RCC 7860 (cell line): ENCODE data around the gene U2AF1L4.

ENCODE experiments used
- DNase-seq: peaks from one replicate; pipeline ENCODE4 v3.0.0-alpha.2; 2015; ENCODE audit warnings: low spot score
- FAIRE-seq: peaks from 2 replicates; lab custom pipeline; 2012; peaks lifted over from hg19 to GRCh38; lab: Jason Lieb, UNC

U2AF1L4 gene

GRCh38 chr19:35743640-35744429, 1.4 kb downstream of the U2AF1L4 start:
- FAIRE-seq (no peak), DNase-seq (no peak)

- no peak for FAIRE-seq
These were observed 3.0 kb downstream of the U2AF1L4 start, which contains the start of gene IGFLR1 for GRCh38 chr19:35742121-35742724. IGFLR1 (minus strand) TSS chr19:35742452; CDS start chr19:35741180, 1,272 bp downstream.

DNA sequence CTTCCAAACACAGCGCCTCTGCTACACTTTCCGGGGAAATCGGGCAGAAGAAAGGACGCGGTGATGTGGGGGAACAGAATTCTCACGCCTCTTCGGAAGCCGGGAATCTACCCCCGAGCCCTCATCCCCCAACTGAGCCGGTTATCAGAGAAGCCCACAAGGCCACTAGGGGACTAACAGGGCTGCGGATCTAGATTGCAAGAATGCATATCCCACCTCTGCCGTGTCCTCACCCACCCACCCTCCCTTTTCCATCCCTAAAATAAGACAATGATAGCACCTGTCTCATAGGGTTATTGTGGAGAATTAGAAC, 4.1 kb downstream of the U2AF1L4 start:
- no peak for DNase-seq

More at GRCh38 chr19:35742121-35742724, 3.0 kb downstream of the U2AF1L4 start, which contains the start of gene IGFLR1:
- no peak for DNase-seq

GRCh38 chr19:35740423-35741202, 4.6 kb downstream of the U2AF1L4 start:
- peak; percentile 81 for DNase-seq
- FAIRE-seq: peak; percentile 45

More for the DNA sequence above, 4.1 kb downstream of the U2AF1L4 start:
- FAIRE-seq: no peak

GRCh38 chr19:35740108-35740422, 5.2 kb downstream of the U2AF1L4 start:
- FAIRE-seq (no peak), DNase-seq (no peak)

- DNase-seq: no peak
- no peak for FAIRE-seq
These were observed 5.7 kb downstream of the U2AF1L4 start for GRCh38 chr19:35739275-35740107.

- no peak for DNase-seq
- FAIRE-seq: no peak
These were observed 6.4 kb downstream of the U2AF1L4 start for GRCh38 chr19:35738887-35739229.

GRCh38 chr19:35738021-35738886, 7.0 kb downstream of the U2AF1L4 start:
- no peak for DNase-seq
- FAIRE-seq: no peak

DNA sequence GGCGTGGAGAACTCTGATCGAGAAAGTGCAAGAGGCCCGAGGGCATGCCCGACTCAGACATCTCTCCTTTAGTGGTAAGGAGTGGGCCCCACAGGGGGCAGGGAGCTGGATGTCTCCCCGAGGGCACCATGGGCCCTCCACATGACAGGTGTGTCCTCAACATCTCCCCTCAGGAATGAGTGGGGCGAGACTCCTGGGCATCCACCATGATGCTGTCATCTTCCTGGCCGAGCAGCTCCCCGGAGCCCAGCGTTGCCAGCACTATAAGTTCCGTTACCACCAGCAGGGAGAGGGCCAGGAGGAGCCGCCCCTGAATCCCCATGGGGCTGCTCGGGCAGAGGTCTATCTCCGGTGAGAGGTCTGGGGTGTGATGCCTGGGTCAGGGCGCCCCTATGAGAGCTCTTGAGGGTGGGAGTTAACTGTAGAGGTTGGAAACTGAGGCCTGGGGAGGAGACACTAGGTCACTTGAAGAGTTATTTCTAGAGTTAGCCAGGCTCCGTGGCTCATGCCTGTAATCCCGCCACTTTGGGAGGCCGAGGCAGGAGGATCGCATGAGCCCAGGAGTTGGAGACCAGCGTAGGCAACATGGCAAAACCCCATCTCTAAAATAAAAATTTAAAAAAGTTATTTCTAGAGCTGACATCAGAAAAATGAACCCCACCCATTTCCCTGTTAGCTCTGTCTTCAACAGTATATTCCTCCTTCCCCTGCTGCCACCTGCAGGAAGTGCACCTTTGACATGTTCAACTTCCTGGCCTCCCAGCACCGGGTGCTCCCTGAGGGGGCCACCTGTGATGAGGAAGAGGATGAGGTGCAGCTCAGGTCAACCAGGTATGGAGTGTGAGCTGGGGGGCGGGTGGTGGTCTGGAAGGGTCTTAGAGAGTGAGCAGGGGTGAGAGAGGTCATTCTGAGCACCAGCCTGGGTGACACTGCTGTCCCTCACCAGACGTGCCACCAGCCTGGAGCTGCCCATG, 8.0 kb downstream of the U2AF1L4 start:
- FAIRE-seq (no peak), DNase-seq (no peak)

GRCh38 chr19:35734889-35735288, 10.3 kb downstream of the U2AF1L4 start:
- no peak for FAIRE-seq
- no peak for DNase-seq

GRCh38 chr19:35734273-35734672, 10.9 kb downstream of the U2AF1L4 start:
- FAIRE-seq (no peak), DNase-seq (no peak)

DNA sequence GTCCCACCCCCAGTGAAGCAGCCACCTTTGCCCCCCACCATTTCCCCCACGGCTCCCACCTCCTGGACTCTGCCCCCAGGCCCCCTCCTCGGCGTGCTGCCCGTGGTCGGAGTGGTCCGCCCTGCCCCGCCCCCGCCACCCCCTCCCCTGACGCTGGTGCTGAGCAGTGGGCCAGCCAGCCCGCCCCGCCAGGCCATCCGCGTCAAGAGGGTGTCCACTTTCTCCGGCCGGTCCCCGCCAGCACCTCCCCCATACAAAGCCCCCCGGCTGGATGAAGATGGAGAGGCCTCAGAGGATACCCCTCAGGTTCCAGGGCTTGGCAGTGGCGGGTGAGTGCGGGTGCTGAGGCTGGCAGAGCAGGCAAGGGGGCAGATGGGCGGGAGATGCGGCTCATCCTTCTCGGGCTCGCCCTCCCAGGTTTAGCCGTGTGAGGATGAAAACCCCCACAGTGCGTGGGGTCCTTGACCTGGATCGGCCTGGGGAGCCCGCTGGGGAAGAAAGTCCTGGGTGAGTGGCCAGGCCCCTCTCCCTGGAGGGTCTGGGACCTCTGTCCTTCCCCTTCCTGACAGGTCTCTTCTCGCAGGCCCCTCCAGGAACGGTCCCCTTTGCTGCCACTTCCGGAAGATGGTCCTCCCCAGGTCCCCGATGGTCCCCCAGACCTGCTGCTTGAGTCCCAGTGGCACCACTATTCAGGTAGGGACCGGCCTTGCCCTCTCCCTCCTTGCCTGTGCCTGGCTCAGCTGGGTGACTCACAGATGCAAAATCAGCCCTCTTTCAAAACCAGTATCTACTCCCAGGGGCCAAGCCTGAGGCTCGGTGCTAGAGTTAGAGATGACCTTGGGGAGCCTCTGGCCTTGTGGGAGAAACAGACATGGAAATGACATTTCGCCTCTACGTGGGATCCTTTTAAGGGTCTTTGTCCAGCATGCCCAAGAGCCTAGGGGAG, 11.8 kb downstream of the U2AF1L4 start:
- FAIRE-seq: no peak

DNA sequence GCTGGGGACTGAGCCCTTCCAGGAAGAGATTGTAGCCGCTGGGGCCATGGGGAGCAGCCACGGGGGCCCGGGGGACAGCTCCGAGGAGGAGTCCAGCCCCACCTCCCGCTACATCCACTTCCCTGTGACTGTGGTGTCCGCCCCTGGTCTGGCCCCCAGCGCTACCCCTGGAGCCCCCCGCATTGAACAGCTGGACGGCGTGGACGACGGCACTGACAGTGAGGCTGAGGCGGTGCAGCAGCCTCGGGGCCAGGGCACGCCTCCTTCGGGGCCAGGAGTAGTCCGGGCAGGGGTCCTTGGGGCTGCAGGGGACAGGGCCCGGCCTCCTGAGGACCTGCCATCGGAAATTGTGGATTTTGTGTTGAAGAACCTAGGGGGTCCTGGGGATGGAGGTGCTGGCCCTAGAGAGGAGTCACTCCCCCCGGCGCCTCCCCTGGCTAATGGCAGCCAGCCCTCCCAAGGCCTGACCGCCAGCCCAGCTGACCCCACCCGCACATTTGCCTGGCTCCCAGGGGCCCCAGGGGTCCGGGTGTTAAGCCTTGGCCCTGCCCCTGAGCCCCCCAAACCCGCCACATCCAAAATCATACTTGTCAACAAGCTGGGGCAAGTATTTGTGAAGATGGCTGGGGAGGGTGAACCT, 12.6 kb downstream of the U2AF1L4 start:
- FAIRE-seq: no peak
- no peak for DNase-seq

More for the DNA sequence above, 11.8 kb downstream of the U2AF1L4 start:
- no peak for DNase-seq

- FAIRE-seq (no peak), DNase-seq (no peak)
These were observed 13.3 kb downstream of the U2AF1L4 start for GRCh38 chr19:35731779-35732405.

- DNase-seq: no peak
- no peak for FAIRE-seq
These were observed 13.9 kb downstream of the U2AF1L4 start for GRCh38 chr19:35731353-35731752.

- no peak for FAIRE-seq
- DNase-seq: no peak
These were observed 14.9 kb downstream of the U2AF1L4 start for GRCh38 chr19:35730326-35730725.

GRCh38 chr19:35729763-35730162, 15.5 kb downstream of the U2AF1L4 start:
- DNase-seq (no peak), FAIRE-seq (no peak)
